HEK293 (cell line): ENCODE data around the gene EXOSC5.

Experiments used
- BCL11A ChIP-seq: fragments of 450-650 bp; formaldehyde crosslinking; IDR thresholded peaks from 2 replicates; pipeline ENCODE4 v1.5.1; 2016; ENCODE audit warnings: low read depth, missing biosample characterization, missing genetic modification characterization
- EGR2 ChIP-seq: fragments of 450-650 bp; formaldehyde crosslinking; IDR thresholded peaks from 2 replicates; pipeline ENCODE4 v1.5.1; 2016; ENCODE audit warnings: low read depth, missing biosample characterization, missing genetic modification characterization
- GLIS2 ChIP-seq: fragments of 450-650 bp; formaldehyde crosslinking; IDR thresholded peaks from 2 replicates; pipeline ENCODE4 v1.5.1; 2016; ENCODE audit warnings: missing biosample characterization, missing genetic modification characterization
- KLF16 ChIP-seq: fragments of 450-650 bp; formaldehyde crosslinking; IDR thresholded peaks from 2 replicates; pipeline ENCODE4 v1.5.1; 2017; ENCODE audit warnings: missing biosample characterization, missing genetic modification characterization
- KLF9 ChIP-seq: fragments of 450-650 bp; formaldehyde crosslinking; IDR thresholded peaks from 2 replicates; pipeline ENCODE4 v1.5.1; 2016; ENCODE audit warnings: missing biosample characterization, missing genetic modification characterization, low read depth
- MYNN ChIP-seq: fragments of 450-650 bp; formaldehyde crosslinking; IDR thresholded peaks from 2 replicates; pipeline ENCODE4 v1.5.1; 2016; ENCODE audit warnings: missing biosample characterization, missing genetic modification characterization, borderline replicate concordance
- OSR2 ChIP-seq: fragments of 450-650 bp; formaldehyde crosslinking; IDR thresholded peaks from 2 replicates; pipeline ENCODE4 v1.5.1; 2016; ENCODE audit warnings: missing biosample characterization, missing genetic modification characterization
- PRDM1 ChIP-seq: fragments of 450-650 bp; formaldehyde crosslinking; IDR thresholded peaks from 2 replicates; pipeline ENCODE4; 2016; ENCODE audit warnings: missing biosample characterization, missing genetic modification characterization
- SP3 ChIP-seq: fragments of 450-650 bp; formaldehyde crosslinking; IDR thresholded peaks from 2 replicates; pipeline ENCODE4 v1.5.1; 2016; ENCODE audit warnings: missing biosample characterization, missing genetic modification characterization
- SP7 ChIP-seq: fragments of 450-650 bp; formaldehyde crosslinking; IDR thresholded peaks from 2 replicates; pipeline ENCODE4 v1.5.1; 2016; ENCODE audit warnings: missing biosample characterization, missing genetic modification characterization
- YY2 ChIP-seq: fragments of 450-650 bp; formaldehyde crosslinking; IDR thresholded peaks from 2 replicates; pipeline ENCODE4 v1.5.1; 2016; ENCODE audit warnings: missing biosample characterization, missing genetic modification characterization
- ZBTB8A ChIP-seq: fragments of 450-650 bp; formaldehyde crosslinking; IDR thresholded peaks from 2 replicates; pipeline ENCODE4 v1.5.1; 2016; ENCODE audit warnings: missing biosample characterization, missing genetic modification characterization
- ZNF211 ChIP-seq: fragments of 450-650 bp; formaldehyde crosslinking; IDR thresholded peaks from 2 replicates; pipeline ENCODE4 v1.5.1; 2016; ENCODE audit warnings: low read depth, missing biosample characterization, missing genetic modification characterization
- ZNF335 ChIP-seq: fragments of 450-650 bp; formaldehyde crosslinking; conservative IDR thresholded peaks from 2 replicates; pipeline ENCODE4 v1.5.1; 2016; ENCODE audit warnings: missing biosample characterization, missing genetic modification characterization
- ZNF560 ChIP-seq: fragments of 450-650 bp; formaldehyde crosslinking; IDR thresholded peaks from 2 replicates; pipeline ENCODE4 v1.5.1; 2017; ENCODE audit warnings: missing biosample characterization, missing genetic modification characterization, borderline replicate concordance
- ZNF600 ChIP-seq: fragments of 450-650 bp; formaldehyde crosslinking; IDR thresholded peaks from 2 replicates; pipeline ENCODE4 v1.5.1; 2016; ENCODE audit warnings: missing biosample characterization, missing genetic modification characterization
- ZNF624 ChIP-seq: fragments of 450-650 bp; formaldehyde crosslinking; IDR thresholded peaks from 2 replicates; pipeline ENCODE4 v1.5.1; 2017; ENCODE audit warnings: missing biosample characterization, missing genetic modification characterization
- ZNF626 ChIP-seq: fragments of 450-650 bp; sonication (Bioruptor Pico); formaldehyde crosslinking; IDR thresholded peaks from 2 replicates; pipeline ENCODE4 v1.5.1; 2018; ENCODE audit warnings: missing biosample characterization, missing genetic modification characterization, inconsistent platforms
- ZNF76 ChIP-seq: fragments of 450-650 bp; formaldehyde crosslinking; IDR thresholded peaks from 2 replicates; pipeline ENCODE4; 2016; ENCODE audit warnings: low read depth, missing biosample characterization, missing genetic modification characterization, borderline replicate concordance
- ZSCAN16 ChIP-seq: fragments of 450-650 bp; formaldehyde crosslinking; IDR thresholded peaks from 2 replicates; pipeline ENCODE4 v1.5.1; 2016; ENCODE audit warnings: missing biosample characterization, missing genetic modification characterization
- TF ChIP-seq, protein P1 (sequence below): fragments of 450-650 bp; formaldehyde crosslinking; IDR thresholded peaks from 2 replicates; pipeline ENCODE4 v1.5.1; 2016; ENCODE audit warnings: missing biosample characterization, missing genetic modification characterization
- TF ChIP-seq, protein P2 (sequence below): fragments of 450-650 bp; formaldehyde crosslinking; IDR thresholded peaks from 2 replicates; pipeline ENCODE4 v1.5.1; 2016; ENCODE audit warnings: missing biosample characterization, missing genetic modification characterization
- TF ChIP-seq, protein P3 (sequence below): sonication (generic); formaldehyde crosslinking; IDR thresholded peaks from 2 replicates; pipeline ENCODE4 v1.8.1; 2022; ENCODE audit warnings: mild to moderate bottlenecking, moderate library complexity, missing genetic modification reagents
- TF ChIP-seq, protein P4 (sequence below): fragments of 450-650 bp; formaldehyde crosslinking; IDR thresholded peaks from 2 replicates; pipeline ENCODE4 v1.5.1; 2016; ENCODE audit warnings: missing biosample characterization, missing genetic modification characterization
- TF ChIP-seq, protein P5 (sequence below): fragments of 450-650 bp; formaldehyde crosslinking; IDR thresholded peaks from 2 replicates; pipeline ENCODE4 v1.5.1; 2016; ENCODE audit warnings: missing biosample characterization, missing genetic modification characterization
- TF ChIP-seq, protein P6 (sequence below): fragments of 450-650 bp; formaldehyde crosslinking; IDR thresholded peaks from 2 replicates; pipeline ENCODE4 v1.5.1; 2016; ENCODE audit warnings: missing biosample characterization, missing genetic modification characterization
- TF ChIP-seq, protein P7 (sequence below): fragments of 450-650 bp; formaldehyde crosslinking; IDR thresholded peaks from 2 replicates; pipeline ENCODE4 v1.5.1; 2017; ENCODE audit warnings: missing biosample characterization, missing genetic modification characterization

Gene EXOSC5

DNA sequence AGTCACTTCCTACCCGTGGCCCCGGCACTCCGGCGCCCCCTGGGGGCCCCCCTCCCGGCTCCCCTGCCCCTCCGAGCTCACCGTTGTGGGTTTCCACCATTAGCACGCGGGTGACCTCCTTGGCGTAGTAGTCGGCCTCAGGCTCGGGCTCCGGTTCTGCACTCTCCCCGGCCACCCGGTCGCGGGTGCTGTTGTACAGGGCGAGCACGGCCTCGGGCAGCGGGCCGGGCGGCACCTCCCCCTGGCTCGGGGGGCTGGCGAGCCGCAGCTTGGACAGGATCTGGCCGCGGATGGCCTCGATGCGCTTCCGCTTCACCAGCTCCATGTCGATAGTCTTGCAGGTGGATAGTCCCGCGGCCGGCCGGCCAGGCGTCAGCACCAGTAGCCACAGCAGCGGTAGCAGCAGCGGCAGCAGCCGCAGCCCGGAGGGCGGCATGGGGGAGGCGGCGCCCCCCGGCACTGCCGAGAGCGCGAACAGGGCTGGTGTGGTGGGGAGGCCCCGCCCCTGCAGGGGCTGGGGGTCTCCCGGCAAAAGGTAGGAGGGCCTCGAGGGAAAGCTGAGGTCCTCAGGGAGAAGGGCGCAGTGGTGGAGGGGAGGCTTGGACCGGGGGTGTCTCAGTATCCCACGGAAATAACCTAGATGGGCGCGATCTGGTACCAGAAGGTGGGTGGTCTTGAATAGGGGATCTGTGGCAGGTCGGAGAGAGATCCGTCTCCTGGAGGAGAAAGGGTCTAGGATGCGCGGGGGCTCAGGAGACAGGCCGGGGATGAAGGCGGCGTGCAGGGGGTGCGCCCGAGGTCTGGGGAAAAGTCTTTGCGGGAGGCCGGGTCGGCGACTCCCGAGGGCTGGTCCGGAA is 44.3 kb downstream of the EXOSC5 start (continued):
- TF ChIP-seq KLF16 (tag by site-specific recombination) (0 out of 2 replicates have a peak, but pooled peaks have one; percentile 20), BCL11A (tag by site-specific recombination) (peak; percentile 28; the same call in 1 of the 2 replicates), ZNF76 (tag by site-specific recombination) (peak; percentile 27; the same call in 1 of the 2 replicates), ZNF626 (tag by site-specific recombination) (no peak), KLF9 (tag by site-specific recombination) (peak; percentile 29), YY2 (tag by site-specific recombination) (peak; percentile 50; the same call in 1 of the 2 replicates), ZSCAN16 (tag by site-specific recombination) (no peak), PRDM1 (tag by site-specific recombination) (0 out of 2 replicates have a peak, but pooled peaks have one; percentile 6), OSR2 (tag by site-specific recombination) (peak; percentile 97), ZNF335 (tag by site-specific recombination) (peak; percentile 99), SP3 (tag by site-specific recombination) (peak; percentile 79), ZNF560 (tag by site-specific recombination) (no peak), MYNN (no peak), SP7 (no peak; the same call in none of the 2 replicates), GLIS2 (peak; percentile 92), EGR2 (peak; percentile 67), ZNF624 (tag by site-specific recombination) (no peak), ZBTB8A (0 out of 2 replicates have a peak, but pooled peaks have one; percentile 22), ZNF600 (tag by site-specific recombination) (peak; percentile 52; the same call in 1 of the 2 replicates), ZNF211 (tag by site-specific recombination) (no peak)
- TF ChIP-seq, protein P1, sequence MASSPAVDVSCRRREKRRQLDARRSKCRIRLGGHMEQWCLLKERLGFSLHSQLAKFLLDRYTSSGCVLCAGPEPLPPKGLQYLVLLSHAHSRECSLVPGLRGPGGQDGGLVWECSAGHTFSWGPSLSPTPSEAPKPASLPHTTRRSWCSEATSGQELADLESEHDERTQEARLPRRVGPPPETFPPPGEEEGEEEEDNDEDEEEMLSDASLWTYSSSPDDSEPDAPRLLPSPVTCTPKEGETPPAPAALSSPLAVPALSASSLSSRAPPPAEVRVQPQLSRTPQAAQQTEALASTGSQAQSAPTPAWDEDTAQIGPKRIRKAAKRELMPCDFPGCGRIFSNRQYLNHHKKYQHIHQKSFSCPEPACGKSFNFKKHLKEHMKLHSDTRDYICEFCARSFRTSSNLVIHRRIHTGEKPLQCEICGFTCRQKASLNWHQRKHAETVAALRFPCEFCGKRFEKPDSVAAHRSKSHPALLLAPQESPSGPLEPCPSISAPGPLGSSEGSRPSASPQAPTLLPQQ: 0 out of 2 replicates have a peak, but pooled peaks have one; percentile 60
- TF ChIP-seq, protein P2, sequence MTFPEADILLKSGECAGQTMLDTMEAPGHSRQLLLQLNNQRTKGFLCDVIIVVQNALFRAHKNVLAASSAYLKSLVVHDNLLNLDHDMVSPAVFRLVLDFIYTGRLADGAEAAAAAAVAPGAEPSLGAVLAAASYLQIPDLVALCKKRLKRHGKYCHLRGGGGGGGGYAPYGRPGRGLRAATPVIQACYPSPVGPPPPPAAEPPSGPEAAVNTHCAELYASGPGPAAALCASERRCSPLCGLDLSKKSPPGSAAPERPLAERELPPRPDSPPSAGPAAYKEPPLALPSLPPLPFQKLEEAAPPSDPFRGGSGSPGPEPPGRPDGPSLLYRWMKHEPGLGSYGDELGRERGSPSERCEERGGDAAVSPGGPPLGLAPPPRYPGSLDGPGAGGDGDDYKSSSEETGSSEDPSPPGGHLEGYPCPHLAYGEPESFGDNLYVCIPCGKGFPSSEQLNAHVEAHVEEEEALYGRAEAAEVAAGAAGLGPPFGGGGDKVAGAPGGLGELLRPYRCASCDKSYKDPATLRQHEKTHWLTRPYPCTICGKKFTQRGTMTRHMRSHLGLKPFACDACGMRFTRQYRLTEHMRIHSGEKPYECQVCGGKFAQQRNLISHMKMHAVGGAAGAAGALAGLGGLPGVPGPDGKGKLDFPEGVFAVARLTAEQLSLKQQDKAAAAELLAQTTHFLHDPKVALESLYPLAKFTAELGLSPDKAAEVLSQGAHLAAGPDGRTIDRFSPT (tag by site-specific recombination): peak; percentile 79; the same call in 1 of the 2 replicates
- TF ChIP-seq, protein P3, sequence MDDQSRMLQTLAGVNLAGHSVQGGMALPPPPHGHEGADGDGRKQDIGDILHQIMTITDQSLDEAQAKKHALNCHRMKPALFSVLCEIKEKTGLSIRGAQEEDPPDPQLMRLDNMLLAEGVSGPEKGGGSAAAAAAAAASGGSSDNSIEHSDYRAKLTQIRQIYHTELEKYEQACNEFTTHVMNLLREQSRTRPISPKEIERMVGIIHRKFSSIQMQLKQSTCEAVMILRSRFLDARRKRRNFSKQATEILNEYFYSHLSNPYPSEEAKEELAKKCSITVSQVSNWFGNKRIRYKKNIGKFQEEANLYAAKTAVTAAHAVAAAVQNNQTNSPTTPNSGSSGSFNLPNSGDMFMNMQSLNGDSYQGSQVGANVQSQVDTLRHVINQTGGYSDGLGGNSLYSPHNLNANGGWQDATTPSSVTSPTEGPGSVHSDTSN (CRISPR knock-in tag): no peak; the same call in 1 of the 2 replicates
- TF ChIP-seq, protein P4, sequence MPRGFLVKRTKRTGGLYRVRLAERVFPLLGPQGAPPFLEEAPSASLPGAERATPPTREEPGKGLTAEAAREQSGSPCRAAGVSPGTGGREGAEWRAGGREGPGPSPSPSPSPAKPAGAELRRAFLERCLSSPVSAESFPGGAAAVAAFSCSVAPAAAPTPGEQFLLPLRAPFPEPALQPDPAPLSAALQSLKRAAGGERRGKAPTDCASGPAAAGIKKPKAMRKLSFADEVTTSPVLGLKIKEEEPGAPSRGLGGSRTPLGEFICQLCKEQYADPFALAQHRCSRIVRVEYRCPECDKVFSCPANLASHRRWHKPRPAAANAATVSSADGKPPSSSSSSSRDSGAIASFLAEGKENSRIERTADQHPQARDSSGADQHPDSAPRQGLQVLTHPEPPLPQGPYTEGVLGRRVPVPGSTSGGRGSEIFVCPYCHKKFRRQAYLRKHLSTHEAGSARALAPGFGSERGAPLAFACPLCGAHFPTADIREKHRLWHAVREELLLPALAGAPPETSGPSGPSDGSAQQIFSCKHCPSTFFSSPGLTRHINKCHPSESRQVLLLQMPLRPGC (tag by site-specific recombination): no peak
- TF ChIP-seq, protein P5, sequence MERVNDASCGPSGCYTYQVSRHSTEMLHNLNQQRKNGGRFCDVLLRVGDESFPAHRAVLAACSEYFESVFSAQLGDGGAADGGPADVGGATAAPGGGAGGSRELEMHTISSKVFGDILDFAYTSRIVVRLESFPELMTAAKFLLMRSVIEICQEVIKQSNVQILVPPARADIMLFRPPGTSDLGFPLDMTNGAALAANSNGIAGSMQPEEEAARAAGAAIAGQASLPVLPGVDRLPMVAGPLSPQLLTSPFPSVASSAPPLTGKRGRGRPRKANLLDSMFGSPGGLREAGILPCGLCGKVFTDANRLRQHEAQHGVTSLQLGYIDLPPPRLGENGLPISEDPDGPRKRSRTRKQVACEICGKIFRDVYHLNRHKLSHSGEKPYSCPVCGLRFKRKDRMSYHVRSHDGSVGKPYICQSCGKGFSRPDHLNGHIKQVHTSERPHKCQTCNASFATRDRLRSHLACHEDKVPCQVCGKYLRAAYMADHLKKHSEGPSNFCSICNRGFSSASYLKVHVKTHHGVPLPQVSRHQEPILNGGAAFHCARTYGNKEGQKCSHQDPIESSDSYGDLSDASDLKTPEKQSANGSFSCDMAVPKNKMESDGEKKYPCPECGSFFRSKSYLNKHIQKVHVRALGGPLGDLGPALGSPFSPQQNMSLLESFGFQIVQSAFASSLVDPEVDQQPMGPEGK: peak; percentile 83
- TF ChIP-seq, protein P6, sequence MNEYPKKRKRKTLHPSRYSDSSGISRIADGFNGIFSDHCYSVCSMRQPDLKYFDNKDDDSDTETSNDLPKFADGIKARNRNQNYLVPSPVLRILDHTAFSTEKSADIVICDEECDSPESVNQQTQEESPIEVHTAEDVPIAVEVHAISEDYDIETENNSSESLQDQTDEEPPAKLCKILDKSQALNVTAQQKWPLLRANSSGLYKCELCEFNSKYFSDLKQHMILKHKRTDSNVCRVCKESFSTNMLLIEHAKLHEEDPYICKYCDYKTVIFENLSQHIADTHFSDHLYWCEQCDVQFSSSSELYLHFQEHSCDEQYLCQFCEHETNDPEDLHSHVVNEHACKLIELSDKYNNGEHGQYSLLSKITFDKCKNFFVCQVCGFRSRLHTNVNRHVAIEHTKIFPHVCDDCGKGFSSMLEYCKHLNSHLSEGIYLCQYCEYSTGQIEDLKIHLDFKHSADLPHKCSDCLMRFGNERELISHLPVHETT: no peak
- TF ChIP-seq, protein P7, sequence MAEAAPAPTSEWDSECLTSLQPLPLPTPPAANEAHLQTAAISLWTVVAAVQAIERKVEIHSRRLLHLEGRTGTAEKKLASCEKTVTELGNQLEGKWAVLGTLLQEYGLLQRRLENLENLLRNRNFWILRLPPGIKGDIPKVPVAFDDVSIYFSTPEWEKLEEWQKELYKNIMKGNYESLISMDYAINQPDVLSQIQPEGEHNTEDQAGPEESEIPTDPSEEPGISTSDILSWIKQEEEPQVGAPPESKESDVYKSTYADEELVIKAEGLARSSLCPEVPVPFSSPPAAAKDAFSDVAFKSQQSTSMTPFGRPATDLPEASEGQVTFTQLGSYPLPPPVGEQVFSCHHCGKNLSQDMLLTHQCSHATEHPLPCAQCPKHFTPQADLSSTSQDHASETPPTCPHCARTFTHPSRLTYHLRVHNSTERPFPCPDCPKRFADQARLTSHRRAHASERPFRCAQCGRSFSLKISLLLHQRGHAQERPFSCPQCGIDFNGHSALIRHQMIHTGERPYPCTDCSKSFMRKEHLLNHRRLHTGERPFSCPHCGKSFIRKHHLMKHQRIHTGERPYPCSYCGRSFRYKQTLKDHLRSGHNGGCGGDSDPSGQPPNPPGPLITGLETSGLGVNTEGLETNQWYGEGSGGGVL (tag by site-specific recombination): peak; percentile 34; the same call in 1 of the 2 replicates
